Lung microvascular endothelial cell (primary cell): Measurements from ENCODE around the gene NUDT8. TPM values are rescaled to one million over a fixed set of nuclear protein-coding genes. Genes with fewer than 3 reads are reported as not detected.
"Not testable (repeated sequence)": the region's sequence is repeated elsewhere in the genome, so short reads cannot be mapped to it uniquely, and the experiment has no call there.

ENCODE experiments used
- DNase-seq, 2 donors: peaks; one replicate each; pipeline versions ENCODE4 v3.0.0 to v3.0.0-alpha.2; 2010; ENCODE audit warnings: low read depth in 2 of 2
- total RNA-seq: library from RNA; depleted of rRNA; stranded (reverse); fragments of >200 nt; gene quantifications from 2 replicates; pipeline ENCODE4 v1.2.1, GENCODE V29; 2014

NUDT8 gene
- total RNA-seq, 1 donor from 2014 or later: 7.1 TPM

GRCh38 chr11:67660752-67661151 is 31.0 kb upstream of the NUDT8 start:
- DNase-seq: not testable (repeated sequence)

GRCh38 chr11:67659651-67660165 is 30.0 kb upstream of the NUDT8 start:
- not testable (repeated sequence) for DNase-seq

- DNase-seq: no peak
Observed at GRCh38 chr11:67657300-67657699, 27.6 kb upstream of the NUDT8 start.

GRCh38 chr11:67656278-67656922 is 26.7 kb upstream of the NUDT8 start:
- DNase-seq: peak in 1 of 2 donors; percentile 19

GRCh38 chr11:67654225-67654624 is 24.5 kb upstream of the NUDT8 start:
- no peak for DNase-seq

GRCh38 chr11:67652965-67653845 is 23.5 kb upstream of the NUDT8 start:
- DNase-seq: no peak

- no peak for DNase-seq
Observed at GRCh38 chr11:67651976-67652781, 22.4 kb upstream of the NUDT8 start.

GRCh38 chr11:67649634-67650510 is 20.1 kb upstream of the NUDT8 start:
- no peak for DNase-seq

- DNase-seq: no peak
Observed at GRCh38 chr11:67648796-67649613, 19.3 kb upstream of the NUDT8 start.

GRCh38 chr11:67648140-67648795 is 18.5 kb upstream of the NUDT8 start:
- peak in 1 of 2 donors; percentile 37 for DNase-seq

GRCh38 chr11:67647471-67647870 is 17.7 kb upstream of the NUDT8 start:
- no peak for DNase-seq

GRCh38 chr11:67646535-67647336 is 17.0 kb upstream of the NUDT8 start:
- DNase-seq: no peak

GRCh38 chr11:67645521-67646461 is 16.1 kb upstream of the NUDT8 start:
- no peak for DNase-seq

GRCh38 chr11:67644472-67645418 is 15.0 kb upstream of the NUDT8 start:
- DNase-seq: no peak

GRCh38 chr11:67644042-67644441 is 14.3 kb upstream of the NUDT8 start:
- DNase-seq: no peak
